HepG2 (cell line): Measurements from ENCODE around the gene OAT. TPM values are rescaled to one million over a fixed set of nuclear protein-coding genes. Genes with fewer than 3 reads are reported as not detected.

ENCODE experiments used
- ATAC-seq: fragments of 200-7000 bp; cut with Tn5 transposase; 3 replicates; pipeline ENCODE4 v1.9.1; 2020; ENCODE audit warnings: mild to moderate bottlenecking, moderate library complexity
- BruUV-seq: library from RNA; stranded (reverse); fragments of 400-500 nt; replicated peaks from 2 replicates; lab custom pipeline; 2021; lab: Mats Ljungman, UMichigan
- CTCF ChIA-PET: fragments of 300-600 bp; formaldehyde crosslinking; extraction: SDS; loops from one replicate; lab custom pipeline; 2021; ENCODE audit warnings: low total read pairs, inconsistent platforms, low intra/inter-chr PET ratio; lab: Yijun Ruan, JAX
- POLR2A ChIA-PET: fragments of 350-600 bp; sonication (Branson Sonifier 250); formaldehyde crosslinking; loops from one replicate; lab custom pipeline; 2020; ENCODE audit warnings: antibody characterized with exemption, inconsistent platforms; lab: Yijun Ruan, JAX
- DNase-seq: peaks from one replicate; pipeline ENCODE4 v3.0.0-alpha.2; 2015; ENCODE audit warnings: low spot score
- FAIRE-seq: peaks from 3 replicates; lab custom pipeline; 2011; peaks lifted over from hg19 to GRCh38; lab: Jason Lieb, UNC
- H2AFZ ChIP-seq: one replicate; pipeline ENCODE4 v1.6.1; 2011; ENCODE audit warnings: low read length, inconsistent platforms
- H3K27ac ChIP-seq: fragments of 300-600 bp; 3 replicates; pipeline ENCODE4 v1.8.0; 2011; ENCODE audit warnings: mixed run types, mild to moderate bottlenecking, mixed read lengths, low read length, inconsistent platforms; ENCODE audit not compliant: insufficient read depth; ENCODE audit errors: extremely low read length
- H3K27me3 ChIP-seq, 2 experiments: fragments of 200-600 bp in 1 of 2; 2 replicates in 1 of 2; 3 replicates in 1 of 2; pipeline versions ENCODE4 v1.6.0 to v1.8.0; 2011; ENCODE audit warnings: low read length in 2 of 2, mild to moderate bottlenecking in 2 of 2, moderate library complexity in 2 of 2, inconsistent platforms in 1 of 2; ENCODE audit not compliant: insufficient read depth in 2 of 2, control insufficient read depth in 1 of 2
- H3K36me3 ChIP-seq, 2 experiments: fragments of 200-600 bp in 1 of 2; replicated peaks in 1 of 2; 2 replicates in 1 of 2; 3 replicates in 1 of 2; pipeline versions ENCODE4 v1.5.1 to v1.8.0; 2011; ENCODE audit warnings: low read length in 2 of 2, inconsistent platforms in 1 of 2; ENCODE audit not compliant: insufficient read depth in 2 of 2, control insufficient read depth in 1 of 2
- H3K4me1 ChIP-seq: 2 replicates; pipeline ENCODE4 v1.5.1; 2012; ENCODE audit warnings: low read length, inconsistent platforms; ENCODE audit not compliant: insufficient read depth
- H3K4me2 ChIP-seq: 2 replicates; pipeline ENCODE4 v1.6.0; 2011; ENCODE audit warnings: low read depth, low read length, inconsistent platforms
- H3K4me3 ChIP-seq, 3 experiments: fragments of 200-600 bp in 1 of 3; sonication (generic), shearing (Covaris generic) in 1 of 3; replicated peaks in 1 of 3; 2 replicates each; pipeline ENCODE4 v1.5.1; 2011 to 2016; ENCODE audit warnings: low read length in 3 of 3, inconsistent platforms in 2 of 3, low read depth in 2 of 3, mild to moderate bottlenecking in 2 of 3, control low read depth in 1 of 3, mixed read lengths in 1 of 3; ENCODE audit not compliant: insufficient read depth in 1 of 3
- H3K79me2 ChIP-seq: one replicate; pipeline ENCODE4 v1.6.1; 2011; ENCODE audit warnings: low read length, inconsistent platforms; ENCODE audit not compliant: insufficient read depth
- H3K9ac ChIP-seq: 2 replicates; pipeline ENCODE4 v1.6.0; 2011; ENCODE audit warnings: mild to moderate bottlenecking, low read depth, low read length, inconsistent platforms; ENCODE audit not compliant: insufficient read depth
- H3K9me3 ChIP-seq: 2 replicates; pipeline ENCODE4 v1.5.1; 2012; ENCODE audit warnings: mild to moderate bottlenecking, low read length
- H4K20me1 ChIP-seq: 2 replicates; pipeline ENCODE4 v1.6.0; 2011; ENCODE audit warnings: inconsistent platforms, mild to moderate bottlenecking, low read length, moderate library complexity; ENCODE audit not compliant: insufficient read depth
- ATF7-NPFF ChIP-seq: sonication (generic); formaldehyde crosslinking; IDR thresholded peaks from 2 replicates; pipeline ENCODE4 v1.8.1; 2023; ENCODE audit warnings: mild to moderate bottlenecking, low read depth, missing genetic modification reagents, moderate library complexity
- BRCA1 ChIP-seq: sonication (generic); formaldehyde crosslinking; IDR thresholded peaks from 2 replicates; pipeline ENCODE4 v1.4.0; 2020; ENCODE audit warnings: missing genetic modification reagents
- NFYC ChIP-seq: IDR thresholded peaks from 2 replicates; pipeline ENCODE4 v1.6.1; 2016; ENCODE audit warnings: missing genetic modification reagents, missing compliant biosample characterization
- TRIM22 ChIP-seq: fragments of 450-650 bp; IDR thresholded peaks from 2 replicates; pipeline ENCODE4 v1.6.1; 2017
- ZBTB38 ChIP-seq: sonication (generic); formaldehyde crosslinking; IDR thresholded peaks from 2 replicates; pipeline ENCODE4 v1.5.1; 2020; ENCODE audit warnings: mild to moderate bottlenecking, missing genetic modification reagents
- ZNF234 ChIP-seq: sonication (generic); formaldehyde crosslinking; conservative IDR thresholded peaks from 2 replicates; pipeline ENCODE4 v1.5.1; 2020; ENCODE audit warnings: mild to moderate bottlenecking, missing genetic modification reagents
- ZNF235 ChIP-seq: sonication (generic); formaldehyde crosslinking; IDR thresholded peaks from 2 replicates; pipeline ENCODE4 v1.8.1; 2023; ENCODE audit warnings: mild to moderate bottlenecking, missing genetic modification reagents, borderline replicate concordance
- ZNF691 ChIP-seq: sonication (generic); formaldehyde crosslinking; IDR thresholded peaks from 2 replicates; pipeline ENCODE4 v1.4.0; 2020; ENCODE audit warnings: missing genetic modification reagents, low read depth, mild to moderate bottlenecking, borderline replicate concordance
- ZNF737 ChIP-seq: sonication (generic); formaldehyde crosslinking; IDR thresholded peaks from 2 replicates; pipeline ENCODE4 v1.5.0; 2020; ENCODE audit warnings: missing genetic modification reagents, mild to moderate bottlenecking, borderline replicate concordance
- WGBS: methylation state at CpG from one replicate; pipeline ENCODE4 v1.1.6; 2017; ENCODE audit warnings: low lambda C conversion rate; 5-methylcytosine and 5-hydroxymethylcytosine counted together
- in situ Hi-C: cut with HindIII; loops from 2 replicates; pipeline ENCODE4 v1.10.0; 2017; ENCODE audit warnings: low pct_unique_long_range_greater_than_20kb; ENCODE audit not compliant: extremely low pct_ligation_motif_present
- intact Hi-C: fragments of 100-400 bp; cut with micrococcal nuclease; formaldehyde crosslinking; loops from one replicate; pipeline ENCODE4 v1.10.0; 2022; ENCODE audit not compliant: unreplicated experiment
- polyA plus RNA-seq, 8 experiments: library from polyadenylated mRNA; depleted of rRNA in 3 of 8; stranded (reverse) in 7 of 8; unstranded in 1 of 8; fragments of >200 nt; fragmentation: Illumina TruSeq in 4 of 8; extraction: Trizol in 4 of 8; gene quantifications; 2 replicates each; pipeline versions ENCODE4 v1.2.1 to v1.2.3, GENCODE V29; 2011 to 2016; ENCODE audit warnings: low read depth in 4 of 8, missing spikeins in 1 of 8, mixed read lengths in 1 of 8; ENCODE audit not compliant: insufficient read depth in 1 of 8
- total RNA-seq, 5 experiments: library from RNA; depleted of rRNA; stranded (reverse); fragments of >200 nt; fragmentation: Illumina TruSeq; extraction: Trizol; gene quantifications; 2 replicates each; pipeline ENCODE4 v1.2.3, GENCODE V29; 2016; ENCODE audit warnings: low read depth in 1 of 5
- TF ChIP-seq, protein P1 (sequence below): sonication (generic); formaldehyde crosslinking; conservative IDR thresholded peaks from 2 replicates; pipeline ENCODE4 v1.8.0; 2022; ENCODE audit warnings: missing genetic modification reagents
- TF ChIP-seq, protein P2 (sequence below): IDR thresholded peaks from 2 replicates; pipeline ENCODE4 v1.6.1; 2016; ENCODE audit warnings: missing biosample characterization, missing genetic modification reagents, low read depth
- TF ChIP-seq, protein P3 (sequence below): IDR thresholded peaks from 2 replicates; pipeline ENCODE4 v1.6.1; 2016

OAT gene
- total and polyA plus RNA-seq, 2 of the 13 experiments (the other 11 are each of a cell fraction or from before 2014, with no cell fraction given) = 87.8 to 96.7 TPM

- no peaks in the 10 kb centered on the region for H3K9me3 ChIP-seq
- no TSS peak for BruUV-seq
- H3K9ac ChIP-seq = no peak overlapping the region
- H3K36me3 ChIP-seq = no peaks in the 10 kb centered on the region
- H3K27ac ChIP-seq = no peak overlapping the region
- no peaks in the 10 kb centered on the region for H3K79me2 ChIP-seq
- no peak overlapping the region for H3K4me3 ChIP-seq
- ATAC-seq = no peak
- 69% methylated on average over 11 of the region's 11 CpGs for WGBS
- H2AFZ ChIP-seq = no peak overlapping the region
- DNase-seq = no peak
- TF ChIP-seq TRIM22 (no peak), ZNF234 (CRISPR knock-in tag) (no peak), ATF7-NPFF (CRISPR knock-in tag) (no peak), ZNF691 (CRISPR knock-in tag) (no peak), ZNF235 (CRISPR knock-in tag) (no peak), BRCA1 (CRISPR knock-in tag) (no peak), ZBTB38 (CRISPR knock-in tag) (no peak), NFYC (CRISPR knock-in tag) (no peak), ZNF737 (CRISPR knock-in tag) (no peak)
- TF ChIP-seq, protein P1, sequence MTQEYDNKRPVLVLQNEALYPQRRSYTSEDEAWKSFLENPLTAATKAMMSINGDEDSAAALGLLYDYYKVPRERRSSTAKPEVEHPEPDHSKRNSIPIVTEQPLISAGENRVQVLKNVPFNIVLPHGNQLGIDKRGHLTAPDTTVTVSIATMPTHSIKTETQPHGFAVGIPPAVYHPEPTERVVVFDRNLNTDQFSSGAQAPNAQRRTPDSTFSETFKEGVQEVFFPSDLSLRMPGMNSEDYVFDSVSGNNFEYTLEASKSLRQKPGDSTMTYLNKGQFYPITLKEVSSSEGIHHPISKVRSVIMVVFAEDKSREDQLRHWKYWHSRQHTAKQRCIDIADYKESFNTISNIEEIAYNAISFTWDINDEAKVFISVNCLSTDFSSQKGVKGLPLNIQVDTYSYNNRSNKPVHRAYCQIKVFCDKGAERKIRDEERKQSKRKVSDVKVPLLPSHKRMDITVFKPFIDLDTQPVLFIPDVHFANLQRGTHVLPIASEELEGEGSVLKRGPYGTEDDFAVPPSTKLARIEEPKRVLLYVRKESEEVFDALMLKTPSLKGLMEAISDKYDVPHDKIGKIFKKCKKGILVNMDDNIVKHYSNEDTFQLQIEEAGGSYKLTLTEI (CRISPR knock-in tag) = no peak
- TF ChIP-seq, protein P2, sequence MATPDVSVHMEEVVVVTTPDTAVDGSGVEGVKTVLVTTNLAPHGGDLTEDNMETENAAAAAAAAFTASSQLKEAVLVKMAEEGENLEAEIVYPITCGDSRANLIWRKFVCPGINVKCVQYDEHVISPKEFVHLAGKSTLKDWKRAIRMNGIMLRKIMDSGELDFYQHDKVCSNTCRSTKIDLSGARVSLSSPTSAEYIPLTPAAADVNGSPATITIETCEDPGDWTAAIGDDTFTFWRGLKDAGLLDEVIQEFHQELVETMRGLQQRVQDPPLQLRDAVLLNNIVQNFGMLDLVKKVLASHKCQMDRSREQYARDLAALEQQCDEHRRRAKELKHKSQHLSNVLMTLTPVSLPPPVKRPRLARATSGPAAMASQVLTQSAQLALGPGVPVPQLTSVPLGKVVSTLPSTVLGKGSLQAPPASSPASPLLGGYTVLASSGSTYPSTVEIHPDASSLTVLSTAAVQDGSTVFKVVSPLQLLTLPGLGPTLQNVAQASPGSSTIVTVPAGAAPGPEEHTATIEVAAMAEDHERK = no peak
- TF ChIP-seq, protein P3, sequence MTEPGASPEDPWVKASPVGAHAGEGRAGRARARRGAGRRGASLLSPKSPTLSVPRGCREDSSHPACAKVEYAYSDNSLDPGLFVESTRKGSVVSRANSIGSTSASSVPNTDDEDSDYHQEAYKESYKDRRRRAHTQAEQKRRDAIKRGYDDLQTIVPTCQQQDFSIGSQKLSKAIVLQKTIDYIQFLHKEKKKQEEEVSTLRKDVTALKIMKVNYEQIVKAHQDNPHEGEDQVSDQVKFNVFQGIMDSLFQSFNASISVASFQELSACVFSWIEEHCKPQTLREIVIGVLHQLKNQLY (CRISPR knock-in tag) = no peak
- no peak for FAIRE-seq
- H3K27me3 ChIP-seq = peaks cover 6 to 18% of the 10 kb centered on the region in 2 experiments
- H3K4me1 ChIP-seq = peaks cover 18% of the 10 kb centered on the region
- ChIA-PET CTCF (no interaction called here), POLR2A (interaction anchor here (0.8 kb wide), 1 partner anchor 65 kb away, joined by 3 read pairs; no protein-coding TSS in a partner anchor)
- H3K4me2 ChIP-seq = no peak overlapping the region
- no peaks in the 10 kb centered on the region for H4K20me1 ChIP-seq
- in situ Hi-C loops = no loop called here
- intact Hi-C loops = no loop called here
Observed at GRCh38 chr10:124353896-124354295, 64.8 kb downstream of the OAT start.
